ENCODE data around the gene GATB. TPM values are rescaled to one million over a fixed set of nuclear protein-coding genes. Genes with fewer than 3 reads are reported as not detected.

The GATB gene
- total and polyA plus RNA-seq, 2 of the 4 experiments (the other 2 are of a cell fraction), result 18.7 to 20.3 TPM

GRCh38 chr4:151657896-151658295 is 102.9 kb downstream of the GATB start:
- ChIA-PET POLR2A (ENCODE audit: unreplicated experiment) (no interaction called here), CTCF (no interaction called here)
- H3K36me3 ChIP-seq (ENCODE audit: control insufficient read depth, insufficient read depth, low read length), result no peaks in the 10 kb centered on the region
- no peak overlapping the region for H2AK5ac ChIP-seq (ENCODE audit: low read depth, low read length)
- no peaks in the 10 kb centered on the region for H3K9me3 ChIP-seq (ENCODE audit: control insufficient read depth, insufficient read depth, low read length)
- H2BK20ac ChIP-seq (ENCODE audit: low read depth, low read length), result no peak overlapping the region
- no peak for TF ChIP-seq RFX5 (IDR thresholded peaks at IDR 0.05; ENCODE audit: low read depth, low read length)
- TF ChIP-seq MAZ (IDR thresholded peaks at IDR 0.05; ENCODE audit: borderline replicate concordance, low read depth, low read length), result no peak
- no peak for TF ChIP-seq ELK1 (IDR thresholded peaks at IDR 0.05; ENCODE audit: borderline replicate concordance, low read depth, low read length)
- TF ChIP-seq RCOR1 (IDR thresholded peaks at IDR 0.05; ENCODE audit: insufficient replicate concordance, low read length), result no peak
- no peak for TF ChIP-seq POLR2A (IDR thresholded peaks at IDR 0.05; ENCODE audit: low read depth, low read length)
- TF ChIP-seq BHLHE40 (IDR thresholded peaks at IDR 0.05; ENCODE audit: low read depth, low read length), result no peak
- no peak for TF ChIP-seq MXI1 (IDR thresholded peaks at IDR 0.05; ENCODE audit: borderline replicate concordance, low read depth, low read length)
- TF ChIP-seq RAD21 (IDR thresholded peaks at IDR 0.05; ENCODE audit: low read length), result no peak
- TF ChIP-seq SMC3 (IDR thresholded peaks at IDR 0.05; ENCODE audit: low read depth, low read length), result no peak
- TF ChIP-seq FOS (IDR thresholded peaks at IDR 0.05; ENCODE audit: low read depth, low read length), result no peak
- no peak for TF ChIP-seq NFE2L2 (IDR thresholded peaks at IDR 0.05; ENCODE audit: low read depth, low read length)
- TF ChIP-seq CTCF (conservative IDR thresholded peaks at IDR 0.05; ENCODE audit: low read depth, low read length), result no peak
- TF ChIP-seq MAFK (IDR thresholded peaks at IDR 0.05; ENCODE audit: low read depth, low read length), result no peak
- in situ Hi-C loops (cut with MboI; ENCODE audit: low sequenced_read_pairs), result no loop called here
- BruUV-seq (replicated peaks), result no TSS peak
- intact Hi-C loops (cut with micrococcal nuclease), result no loop called here
- H2AFZ ChIP-seq (replicated peaks; ENCODE audit: low read length, poor library complexity), result no peak overlapping the region
- no peak overlapping the region for H2BK5ac ChIP-seq (ENCODE audit: low read depth, low read length, poor library complexity, severe bottlenecking)
- DNase-seq (no peak), ATAC-seq (ENCODE audit: low read depth) (no peak)
- 92% methylated on average over 2 of the region's 5 CpGs; no CpG with 5 or more reads in 1 of the 2 experiments for WGBS, 2 experiments (ENCODE audit: extremely low coverage in 2 of 2, insufficient read length in 1 of 2)
- no peak overlapping the region for H3K27ac ChIP-seq (ENCODE audit: insufficient read depth, low read length)
- no peaks in the 10 kb centered on the region for H4K20me1 ChIP-seq (ENCODE audit: insufficient read depth, low read length)
- H3K79me1 ChIP-seq (ENCODE audit: low read depth in 1 of 2, low read length in 2 of 2), result no peaks in the 10 kb centered on the region
- dilution Hi-C loops (cut with HindIII; ENCODE audit: low sequenced_read_pairs, unreplicated experiment), result no loop called here
- no peak overlapping the region for H4K91ac ChIP-seq (ENCODE audit: insufficient read depth, low read depth, low read length)
- no peak overlapping the region for H3K56ac ChIP-seq (ENCODE audit: extremely low read depth, insufficient read depth, low read length)
- no peaks in the 10 kb centered on the region; the same call in 1 of the 2 replicates for H3K27me3 ChIP-seq (ENCODE audit: control insufficient read depth, insufficient read depth, low read length)
- H2AK9ac ChIP-seq (replicated peaks; ENCODE audit: low read depth, low read length, poor library complexity), result no peak overlapping the region
- H3K9me1 ChIP-seq (ENCODE audit: insufficient read depth, low read length), result peaks cover 5% of the 10 kb centered on the region
- peaks cover 5% of the 10 kb centered on the region for H3K4me1 ChIP-seq (ENCODE audit: control insufficient read depth, insufficient read depth, low read length)
- no peak overlapping the region for H2BK120ac ChIP-seq (ENCODE audit: low read depth, low read length)
- no peak overlapping the region for H3K14ac ChIP-seq (replicated peaks; ENCODE audit: low read depth, low read length)
- H3K4me2 ChIP-seq (ENCODE audit: low read depth, low read length), result no peak overlapping the region
- H4K8ac ChIP-seq (ENCODE audit: low read depth in 2 of 2, low read length in 2 of 2), result no peak overlapping the region
- no peak overlapping the region for H4K5ac ChIP-seq (ENCODE audit: low read depth, low read length)
- no peak overlapping the region for H3K9ac ChIP-seq (ENCODE audit: low read depth, low read length)
- H3K4ac ChIP-seq (ENCODE audit: low read depth, low read length), result no peak overlapping the region
- no peak overlapping the region for H2BK15ac ChIP-seq (ENCODE audit: low read depth, low read length)
- no peak overlapping the region for H3K4me3 ChIP-seq (ENCODE audit: insufficient read depth, low read depth, low read length)
- H3K18ac ChIP-seq (ENCODE audit: low read depth, low read length), result no peak overlapping the region
- no peak overlapping the region for H3K23ac ChIP-seq (ENCODE audit: low read depth, low read length)

Data from IMR-90 (cell line).